ENCODE measurements around the gene C1QTNF1.
A peak's percentile ranks its signal among the peaks of the same experiment; 100 is the strongest.
"Not testable (repeated sequence)": the region's sequence is repeated elsewhere in the genome, so short reads cannot be mapped to it uniquely, and the experiment has no call there.

Gene C1QTNF1

GRCh38 chr17:79062691-79063090, 38.7 kb downstream of the C1QTNF1 start:
- DNase-seq: no peak

DNA sequence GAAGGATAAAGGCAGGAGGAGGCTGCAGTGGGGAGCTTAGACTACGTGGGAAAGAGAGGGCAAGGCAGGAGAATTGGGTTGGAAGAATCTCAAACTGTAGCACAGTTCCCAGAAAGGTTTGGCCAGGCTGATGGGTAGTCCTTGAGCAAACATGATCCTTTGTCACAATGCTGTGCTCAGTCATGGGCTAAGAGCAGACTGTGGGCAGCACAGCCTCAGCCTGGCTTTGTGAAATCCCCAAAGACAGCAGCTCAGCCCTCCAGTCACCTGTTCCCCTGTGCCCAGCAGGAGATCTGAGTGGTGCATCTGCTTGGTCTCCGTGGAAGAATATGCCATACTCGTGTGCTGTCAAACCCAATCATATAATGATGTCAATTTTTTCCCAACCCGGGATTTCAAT, 40.1 kb downstream of the C1QTNF1 start:
- no peak for DNase-seq

DNA sequence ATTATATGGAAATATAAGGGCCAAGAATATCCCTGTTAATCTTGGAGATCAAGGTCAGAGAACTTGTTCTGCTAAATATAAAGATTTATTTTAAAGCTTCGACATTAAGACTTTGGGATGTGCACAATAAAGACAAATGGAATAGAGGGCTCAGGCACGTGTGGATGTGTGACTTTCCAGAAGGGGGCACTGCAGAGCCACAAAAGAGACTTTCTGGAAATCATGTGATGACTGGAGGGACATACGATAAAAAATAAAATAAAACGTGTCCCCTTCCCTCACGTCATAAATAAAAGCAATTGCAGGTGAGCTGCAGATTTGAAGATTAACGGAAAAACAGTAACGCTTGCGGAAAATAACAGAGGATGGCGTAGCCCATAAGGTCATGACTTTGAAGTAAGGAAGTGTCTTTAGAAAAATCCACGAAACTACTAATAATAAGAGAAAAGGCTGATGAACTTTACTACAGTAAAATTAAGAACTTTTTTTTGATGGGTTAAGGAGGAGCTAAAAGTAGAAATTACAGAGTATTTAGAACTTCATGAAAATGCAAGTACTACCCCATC, 41.2 kb downstream of the C1QTNF1 start:
- DNase-seq: peak; percentile 75

- DNase-seq: no peak
Measured at GRCh38 chr17:79066963-79067362, 43.0 kb downstream of the C1QTNF1 start.

DNA sequence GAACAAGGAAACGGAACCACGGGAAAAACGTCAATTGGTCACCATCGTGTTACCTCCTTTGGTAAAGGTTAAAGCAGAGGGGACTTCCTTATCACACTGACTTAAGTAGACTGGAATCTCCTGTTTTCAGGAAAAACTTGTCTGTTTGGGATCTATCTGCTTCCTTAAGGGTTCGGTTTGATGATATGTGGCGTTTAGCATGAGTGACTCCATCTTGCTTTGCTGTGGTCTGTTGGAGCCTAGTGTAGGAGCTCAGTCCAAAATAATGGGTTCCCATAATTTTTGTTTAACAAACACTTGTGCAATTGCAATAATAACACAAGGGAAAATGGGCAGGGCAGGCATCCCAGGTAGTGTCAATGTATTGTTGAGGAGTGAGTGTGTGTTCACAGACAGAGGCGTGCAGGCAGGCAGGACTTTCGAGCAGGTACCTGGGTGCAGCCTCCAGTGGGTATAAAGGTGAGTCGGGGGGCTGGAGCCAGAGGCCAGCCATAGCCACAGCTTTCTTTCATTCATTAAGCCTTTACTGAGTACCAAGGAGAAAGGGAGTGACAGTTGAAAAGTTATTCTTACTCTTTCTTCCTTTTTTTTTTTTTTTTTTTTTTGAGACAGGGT, 46.4 kb downstream of the C1QTNF1 start:
- DNase-seq: no peak

- no peak for DNase-seq
Measured at GRCh38 chr17:79071161-79071740, 47.3 kb downstream of the C1QTNF1 start.

DNA sequence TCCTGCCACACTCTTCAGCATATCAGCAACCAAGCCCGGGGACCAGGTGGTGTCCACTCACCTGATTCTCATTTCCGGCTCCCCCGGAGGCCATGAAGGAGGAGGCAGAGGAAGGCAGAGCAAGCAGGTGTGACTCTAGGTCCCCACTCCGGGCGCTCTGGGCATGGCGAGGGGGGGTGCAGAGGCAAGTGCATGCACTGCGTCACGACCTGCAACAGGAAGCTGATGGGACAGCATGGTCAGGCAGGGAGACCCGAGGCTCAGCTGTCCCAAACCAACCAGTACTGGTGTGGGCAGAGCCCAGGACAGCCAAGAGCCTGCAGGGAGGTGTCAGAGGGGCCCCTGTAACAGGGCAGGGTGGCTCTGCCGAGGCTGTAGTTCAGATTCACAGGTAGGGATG, 48.6 kb downstream of the C1QTNF1 start:
- no peak for DNase-seq

DNA sequence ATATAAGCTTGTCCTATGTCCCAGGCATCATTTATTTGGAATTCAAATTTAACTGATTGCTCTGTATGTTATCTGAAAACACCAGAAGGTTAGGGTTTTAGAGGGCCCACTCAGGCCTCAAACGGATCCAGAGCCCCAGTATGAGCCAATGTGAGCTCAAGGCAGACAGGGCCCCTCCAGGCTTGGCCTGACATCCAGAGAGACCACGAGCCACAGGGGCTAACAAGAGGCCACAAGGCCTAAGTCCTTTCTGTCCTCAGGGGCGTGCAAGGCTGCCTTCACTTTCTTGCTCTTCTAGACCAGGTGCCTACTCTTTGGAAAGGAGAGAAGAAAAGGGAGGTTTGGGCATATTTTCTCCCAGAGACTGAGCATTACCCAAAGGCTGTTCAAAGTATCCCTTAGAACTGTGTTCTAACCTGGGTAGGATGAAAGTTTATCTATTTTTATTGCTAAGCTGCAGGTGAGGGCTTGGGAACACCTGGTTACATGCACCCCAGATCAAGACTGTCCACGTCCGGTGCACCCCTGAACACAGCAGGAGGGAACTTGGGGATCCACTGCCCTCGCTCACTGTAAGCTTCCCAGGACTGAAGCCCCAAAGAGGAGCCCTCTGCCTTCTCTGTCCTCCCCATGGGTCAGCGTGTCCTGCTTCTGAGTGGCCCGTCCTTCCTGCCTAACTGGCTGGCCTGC, 49.2 kb downstream of the C1QTNF1 start:
- no peak for DNase-seq

DNA sequence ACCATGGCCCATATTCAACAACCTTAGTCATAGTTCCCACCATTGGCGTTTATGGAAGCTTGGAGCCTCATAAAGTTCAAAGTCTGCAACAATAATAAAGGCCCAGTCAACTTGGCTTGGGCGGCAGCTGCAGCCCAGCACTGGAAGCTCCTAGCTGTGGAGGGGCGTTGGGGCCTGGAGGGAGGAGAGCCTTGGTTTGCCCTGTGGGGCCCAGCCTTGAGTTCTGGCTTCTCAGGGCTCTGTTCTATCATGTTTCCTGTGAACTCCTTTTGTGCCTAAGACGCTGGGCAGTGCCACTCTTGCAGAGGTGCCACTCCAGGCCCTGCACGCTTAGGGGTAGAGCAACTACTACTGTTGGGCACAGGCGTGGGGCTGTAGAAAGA, 49.7 kb downstream of the C1QTNF1 start:
- DNase-seq: no peak

- not testable (repeated sequence) for DNase-seq
Measured at GRCh38 chr17:79074121-79074648, 50.2 kb downstream of the C1QTNF1 start.

DNA sequence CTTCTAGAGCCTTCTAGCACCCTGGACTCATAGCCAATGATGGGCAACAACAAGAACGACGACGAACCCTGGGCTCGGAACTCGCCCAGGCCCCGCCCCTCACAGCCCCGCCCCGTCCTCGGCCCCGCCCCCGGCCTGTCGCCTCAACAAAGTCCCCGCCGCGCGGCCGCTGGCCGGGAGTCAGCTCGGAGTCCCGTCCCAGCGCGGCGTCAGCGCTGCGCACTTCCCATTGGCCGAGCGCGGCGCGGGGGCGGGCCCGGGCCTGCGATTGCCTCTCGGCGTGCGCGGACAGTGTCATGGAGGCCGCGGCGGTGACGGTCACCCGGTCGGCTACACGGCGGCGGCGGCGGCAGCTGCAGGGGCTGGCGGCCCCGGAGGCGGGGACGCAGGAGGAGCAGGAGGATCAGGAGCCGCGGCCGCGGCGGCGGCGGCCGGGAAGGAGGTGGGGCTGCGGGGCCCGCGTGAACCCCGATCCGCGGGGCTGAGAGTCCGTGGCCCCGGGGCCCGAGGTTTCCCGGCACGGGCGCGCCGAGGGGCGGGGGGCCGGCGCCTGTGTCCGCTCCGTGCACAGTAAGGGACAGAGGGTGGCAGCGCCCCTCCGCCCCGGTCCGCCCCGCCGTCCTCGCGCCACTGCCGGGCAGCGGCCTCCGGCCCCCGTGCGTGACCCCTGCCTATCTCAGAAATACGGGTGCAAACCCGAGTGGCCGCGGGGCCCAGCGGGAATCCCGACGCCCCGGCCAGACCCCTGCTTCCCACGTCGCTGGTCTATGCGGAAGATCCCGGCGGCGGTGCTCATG, 50.9 kb downstream of the C1QTNF1 start, which contains the start of gene ENGASE:
Gene ENGASE, plus strand, starts transcription at position 176 of the 797 bp plus-strand sequence. Its CDS starts 121 bp downstream, at position 297.
- peak; percentile 95 for DNase-seq

GRCh38 chr17:79075446-79075750, 51.4 kb downstream of the C1QTNF1 start:
- peak; percentile 20 for DNase-seq

GRCh38 chr17:79075861-79076406, 52.0 kb downstream of the C1QTNF1 start:
- no peak for DNase-seq

GRCh38 chr17:79077587-79077986, 53.6 kb downstream of the C1QTNF1 start:
- DNase-seq: no peak

DNA sequence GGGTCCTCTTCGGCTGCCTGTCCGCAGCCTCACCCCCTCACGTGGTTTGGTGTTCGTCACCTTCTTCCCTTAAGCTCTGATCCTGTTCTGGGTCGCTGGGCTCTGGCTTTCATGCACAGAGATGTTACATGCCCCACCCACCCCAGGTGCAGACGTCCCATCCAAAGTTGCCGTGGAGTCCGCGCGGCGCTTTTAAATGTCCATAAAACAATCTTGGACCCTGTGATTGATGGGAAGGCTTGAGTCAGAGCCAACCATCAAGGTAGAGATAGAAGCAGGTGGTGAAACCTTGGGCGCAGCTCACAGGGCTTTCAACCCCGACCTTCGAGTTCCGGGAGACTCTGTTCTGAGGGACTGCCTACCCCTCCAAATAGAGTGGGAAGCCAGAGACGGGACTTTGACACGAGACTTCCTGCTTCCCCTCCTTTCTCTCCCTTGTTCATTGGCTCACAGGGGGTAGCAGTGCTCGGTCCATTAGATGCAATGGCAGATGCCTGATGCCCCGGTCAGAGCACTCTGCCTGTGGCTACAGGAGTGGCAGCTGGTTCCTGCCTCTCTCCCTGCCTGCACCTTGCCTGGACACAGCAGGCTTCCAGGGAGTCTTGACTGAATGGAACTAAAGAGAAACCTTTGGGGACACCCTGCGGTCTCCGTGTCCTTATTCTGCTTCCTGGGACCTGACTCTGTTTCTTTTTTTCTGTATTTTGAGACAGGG, 54.7 kb downstream of the C1QTNF1 start:
- DNase-seq: no peak

GRCh38 chr17:79079421-79080200, 55.6 kb downstream of the C1QTNF1 start:
- no peak for DNase-seq

DNA sequence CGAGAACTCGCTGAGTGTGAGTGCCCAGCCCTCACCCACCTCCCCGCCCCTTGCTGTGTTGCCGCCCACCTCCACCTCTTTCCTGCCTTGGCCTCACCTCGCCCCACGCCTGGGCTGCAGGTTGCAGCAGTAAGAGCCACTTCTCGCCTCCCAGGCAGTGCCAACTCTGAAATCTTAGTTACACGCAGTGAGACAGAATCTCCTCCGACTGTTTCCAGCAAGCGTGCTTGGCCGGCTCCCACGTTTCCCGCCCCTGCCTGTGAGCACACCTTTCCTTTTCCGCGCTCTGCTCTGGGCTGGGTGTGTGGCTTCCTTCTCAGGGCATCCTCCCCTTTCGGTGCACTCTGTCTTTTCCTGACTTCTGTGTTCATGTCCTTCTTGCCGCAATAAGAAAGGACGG, 56.4 kb downstream of the C1QTNF1 start:
- no peak for DNase-seq

DNA sequence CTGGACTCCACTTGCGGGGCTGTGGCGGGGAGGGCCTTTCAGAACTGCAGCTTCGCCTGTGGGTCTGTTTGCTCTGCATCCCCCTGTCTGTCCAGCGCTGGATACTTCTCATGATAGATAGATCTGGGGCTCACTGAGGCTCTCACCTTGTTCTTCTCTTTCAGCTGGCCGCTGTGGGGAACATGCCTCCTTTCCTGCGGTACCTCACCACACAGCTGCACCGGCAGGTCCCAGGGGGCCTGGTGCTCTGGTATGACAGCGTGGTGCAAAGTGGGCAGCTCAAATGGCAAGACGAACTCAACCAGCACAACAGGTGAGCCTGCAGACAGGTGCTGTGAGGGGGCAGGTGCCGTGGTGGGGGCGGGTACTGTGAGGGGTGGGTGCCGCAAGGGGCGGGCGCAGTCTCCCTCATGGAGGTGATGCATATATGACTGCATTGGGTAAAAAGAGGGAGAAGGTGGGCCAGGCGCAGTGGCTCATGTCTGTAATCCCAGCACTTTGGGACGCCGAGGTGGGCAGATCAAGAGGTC, 56.9 kb downstream of the C1QTNF1 start:
- DNase-seq: no peak

DNA sequence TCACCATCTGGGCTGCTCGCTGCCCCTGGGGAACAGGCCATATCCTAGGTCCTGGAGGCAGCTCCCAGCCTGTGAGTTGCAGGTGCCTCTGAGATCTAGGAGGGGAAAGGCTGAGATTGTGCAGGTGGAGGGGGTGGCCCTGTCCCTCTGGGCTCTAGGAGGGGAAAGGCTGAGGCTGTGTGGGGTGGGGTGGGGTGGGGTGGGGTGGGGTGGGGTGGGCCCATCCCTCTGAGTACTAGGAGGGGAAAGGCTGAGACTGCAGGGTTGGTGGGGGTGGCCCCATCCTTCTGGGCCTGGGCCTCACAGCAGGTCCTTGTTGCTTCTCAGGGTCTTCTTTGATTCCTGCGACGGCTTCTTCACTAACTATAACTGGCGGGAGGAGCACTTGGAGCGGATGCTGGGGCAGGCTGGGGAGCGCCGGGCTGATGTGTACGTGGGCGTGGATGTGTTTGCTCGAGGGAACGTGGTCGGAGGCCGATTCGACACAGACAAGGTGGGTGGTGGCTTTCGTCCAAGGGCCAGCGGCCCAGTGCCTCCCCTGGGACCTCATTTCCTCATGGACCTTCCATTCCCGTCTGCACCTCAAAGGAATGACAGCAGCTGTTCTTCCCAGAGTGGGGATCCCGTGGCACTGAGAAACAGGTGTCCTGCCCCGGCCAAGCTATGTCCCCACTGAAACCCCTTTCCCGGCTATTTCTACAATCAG, 57.8 kb downstream of the C1QTNF1 start:
- DNase-seq: no peak
